Testis (tissue), 2 donors: ENCODE results near the gene FXYD3.

Experiments used
- CTCF ChIP-seq, 3 experiments: fragments of 450-650 bp in 2 of 3; fragments of 200-600 bp in 1 of 3; sonication (generic) in 1 of 3; IDR thresholded peaks; one replicate each; pipeline ENCODE4 v1.5.1; 2016 to 2019; ENCODE audit warnings: antibody characterized with exemption in 3 of 3, mild to moderate bottlenecking in 2 of 3, moderate library complexity in 1 of 3
- POLR2A ChIP-seq: fragments of 450-650 bp; IDR thresholded peaks from one replicate; pipeline ENCODE4 v1.6.1; 2017; ENCODE audit warnings: antibody characterized with exemption, mild to moderate bottlenecking, moderate library complexity

GRCh38 chr19:35090506-35091214, 25.0 kb upstream of the FXYD3 start:
- peak; percentile 35 to 70 (median 60) for TF ChIP-seq CTCF (IDR thresholded peaks at IDR 0.05)
- TF ChIP-seq POLR2A, result no peak
